NK-92 (cell line): ENCODE data around the gene ALK.

ENCODE experiments used
- DNase-seq: peaks from one replicate; lab custom pipeline; 2025; ENCODE audit not compliant: unreplicated experiment; lab: John Stamatoyannopoulos, UW

The ALK gene

GRCh38 chr2:29723255-29724001 is 198.0 kb downstream of the ALK start:
- no peak for DNase-seq

GRCh38 chr2:29719639-29720038 is 201.7 kb downstream of the ALK start:
- DNase-seq, result no peak

- DNase-seq, result no peak
These were observed 203.2 kb downstream of the ALK start for GRCh38 chr2:29718076-29718686.

GRCh38 chr2:29715655-29716054 is 205.7 kb downstream of the ALK start:
- DNase-seq, result no peak

- DNase-seq, result no peak
These were observed 207.1 kb downstream of the ALK start for GRCh38 chr2:29714333-29714732.

GRCh38 chr2:29706171-29706720 is 215.1 kb downstream of the ALK start:
- no peak for DNase-seq

- DNase-seq, result no peak
These were observed 215.8 kb downstream of the ALK start for GRCh38 chr2:29705616-29706015.

- DNase-seq, result no peak
These were observed 218.1 kb downstream of the ALK start for GRCh38 chr2:29703336-29703735.

- no peak for DNase-seq
These were observed 219.1 kb downstream of the ALK start for GRCh38 chr2:29702276-29702675.

- DNase-seq, result no peak
These were observed 220.8 kb downstream of the ALK start for GRCh38 chr2:29700560-29700959.

DNA sequence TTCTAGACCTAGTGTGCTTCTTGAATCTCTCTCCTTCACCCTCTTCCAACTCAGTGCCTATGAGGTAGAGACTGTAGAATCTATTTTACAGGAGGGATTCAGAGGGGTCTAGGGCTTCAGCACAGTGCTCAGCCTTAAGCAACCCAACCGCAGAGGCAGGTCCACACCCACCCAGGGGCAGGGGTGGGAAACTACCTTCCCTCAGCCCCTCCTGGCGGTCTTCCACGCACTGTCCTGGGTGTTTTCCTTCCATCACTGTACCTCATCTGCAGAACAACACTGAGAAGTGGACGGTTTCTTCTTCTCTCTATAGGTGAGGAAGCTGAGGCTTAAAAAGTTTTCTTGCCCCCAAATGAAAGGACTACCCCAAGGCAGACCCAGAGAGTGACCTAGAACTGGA is 222.3 kb downstream of the ALK start:
- no peak for DNase-seq

DNA sequence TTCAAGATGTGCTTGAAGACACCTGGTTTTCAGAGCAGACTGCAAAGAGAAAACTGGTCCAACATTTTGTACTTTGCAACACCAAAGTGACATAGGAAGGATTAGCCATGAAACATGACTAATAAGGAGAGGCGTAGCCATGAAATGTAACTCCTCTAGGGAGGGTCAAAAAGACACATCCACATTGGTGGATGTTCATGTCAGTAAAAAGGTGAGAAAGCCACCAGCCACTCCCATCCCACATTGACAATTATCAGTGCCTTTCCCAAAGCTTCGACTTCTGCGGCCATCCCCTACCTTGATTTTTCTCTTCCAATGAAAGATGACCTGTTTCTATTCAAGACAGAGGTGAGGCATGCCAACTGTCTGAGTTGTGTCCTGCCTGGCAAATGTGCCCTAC is 223.2 kb downstream of the ALK start:
- DNase-seq, result no peak

DNA sequence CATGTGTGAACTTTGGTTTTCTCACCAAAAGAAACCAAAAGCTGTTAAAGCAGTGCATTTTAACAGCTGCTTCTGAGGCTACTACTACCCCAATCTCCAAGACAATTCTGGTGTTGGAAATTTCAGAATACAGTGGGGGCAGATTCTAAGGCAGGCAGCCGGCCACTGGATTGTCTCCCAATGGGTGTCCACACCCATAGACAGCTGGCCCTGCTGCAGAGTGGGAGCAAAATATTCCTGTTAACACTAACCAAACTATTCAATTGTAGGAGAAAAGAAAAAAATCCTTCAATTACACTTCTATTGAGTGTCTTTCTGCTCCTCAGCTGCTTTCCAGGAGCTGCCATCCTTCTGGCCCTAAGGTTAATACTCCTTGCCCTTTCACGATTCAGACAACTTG is 223.7 kb downstream of the ALK start:
- no peak for DNase-seq

GRCh38 chr2:29697181-29697580 is 224.2 kb downstream of the ALK start:
- no peak for DNase-seq

- no peak for DNase-seq
These were observed 226.6 kb downstream of the ALK start for GRCh38 chr2:29694741-29695140.

GRCh38 chr2:29691391-29691950 is 229.9 kb downstream of the ALK start:
- no peak for DNase-seq

DNA sequence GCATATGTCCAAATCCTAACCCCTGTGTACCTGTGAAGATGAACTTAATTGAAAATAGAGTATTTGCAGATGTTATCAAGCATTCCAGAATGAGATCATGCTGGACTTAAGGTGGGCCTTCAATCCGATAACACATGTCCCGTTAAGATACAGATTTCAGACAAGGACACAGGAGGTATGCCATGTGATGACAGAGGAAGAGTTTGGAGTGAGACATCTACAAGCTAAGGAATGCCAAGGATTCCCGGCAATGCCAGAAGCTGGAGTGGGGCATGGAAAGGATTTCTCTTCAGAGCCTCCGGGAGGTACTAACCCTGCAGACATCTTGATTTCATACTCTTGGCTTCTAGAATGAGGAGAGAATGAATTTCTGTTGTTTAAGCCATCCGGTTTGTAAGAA is 231.7 kb downstream of the ALK start:
- no peak for DNase-seq

GRCh38 chr2:29688429-29688828 is 233.0 kb downstream of the ALK start:
- DNase-seq, result no peak

DNA sequence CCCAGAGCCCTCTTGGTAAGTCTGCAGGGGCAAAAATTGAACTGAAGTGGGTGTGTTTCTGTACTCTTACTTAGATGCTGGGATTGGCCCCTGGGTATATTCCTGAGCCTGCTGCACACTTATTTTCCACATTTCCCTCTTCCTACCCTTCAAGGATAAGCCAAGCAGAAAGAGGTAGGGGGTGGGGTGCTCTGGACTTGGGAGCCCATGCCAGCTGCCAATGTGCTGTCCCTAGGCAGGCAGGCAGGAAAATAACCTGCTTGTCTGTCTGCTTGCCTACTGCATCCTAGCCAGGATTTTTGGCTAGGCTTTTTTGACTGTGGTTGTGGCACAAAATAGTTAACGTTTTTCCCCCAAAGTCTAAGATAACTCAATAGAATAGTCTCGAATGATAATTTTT is 234.3 kb downstream of the ALK start:
- no peak for DNase-seq

GRCh38 chr2:29676886-29677453 is 244.4 kb downstream of the ALK start:
- DNase-seq, result no peak

DNA sequence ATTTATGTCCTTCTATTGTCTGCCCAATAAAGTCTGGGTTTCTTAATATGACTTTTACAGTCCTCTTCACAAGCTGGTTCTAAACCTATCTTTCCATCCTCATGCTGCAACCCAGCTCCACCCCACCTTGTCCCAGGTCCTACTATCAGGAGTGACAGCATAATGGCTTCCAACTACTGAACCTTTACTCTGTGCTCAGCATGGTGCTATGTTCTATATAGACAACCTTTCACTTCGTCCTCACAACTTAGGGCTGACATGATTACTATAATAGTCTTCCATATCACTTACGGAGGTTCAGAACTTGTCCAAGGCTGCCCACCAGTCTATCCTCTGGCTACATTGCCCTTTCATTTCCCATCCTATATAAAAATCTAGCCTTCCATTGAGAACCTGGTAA is 256.8 kb downstream of the ALK start:
- no peak for DNase-seq

DNA sequence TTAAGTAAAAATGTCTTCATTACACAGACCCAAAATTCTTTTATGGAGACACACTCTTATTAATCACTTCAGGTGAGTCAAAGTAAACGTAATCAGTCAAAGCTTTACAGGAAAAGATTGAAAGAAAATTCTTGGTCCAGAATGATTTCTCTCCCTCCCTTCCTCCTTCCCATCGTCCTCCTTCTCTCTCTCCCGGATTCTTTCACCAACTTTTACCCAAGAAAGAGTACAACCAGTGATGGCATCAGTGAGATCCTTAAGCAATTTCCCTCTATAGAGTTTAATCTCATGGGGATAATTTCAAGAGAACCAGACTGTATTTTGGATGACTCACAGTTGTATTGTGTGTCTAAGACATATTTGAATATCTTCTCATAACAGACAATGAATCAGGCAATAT is 258.1 kb downstream of the ALK start:
- no peak for DNase-seq
